B cell (primary cell): Measurements from ENCODE around the gene VOPP1. TPM values are rescaled to one million over a fixed set of nuclear protein-coding genes. Genes with fewer than 3 reads are reported as not detected.

Experiments used
- ATAC-seq: fragments of 200-7000 bp; cut with Tn5 transposase; one replicate; pipeline ENCODE4 v1.10.0; 2021; ENCODE audit warnings: low read depth, mild to moderate bottlenecking, moderate number of reproducible peaks, moderate library complexity
- CTCF ChIA-PET: fragments of 350-600 bp; sonication (Branson Sonifier 250); formaldehyde crosslinking; loops from one replicate; lab custom pipeline; 2021; ENCODE audit warnings: antibody characterized with exemption, inconsistent platforms; lab: Charles Lee
- POLR2A ChIA-PET: fragments of 350-600 bp; sonication (Branson Sonifier 250); formaldehyde crosslinking; loops from one replicate; lab custom pipeline; 2021; ENCODE audit warnings: antibody characterized with exemption; lab: Charles Lee
- DNase-seq: peaks from one replicate; pipeline ENCODE4 v3.0.0; 2013
- H2AFZ ChIP-seq: 2 replicates; pipeline ENCODE4 v1.6.1; 2012; ENCODE audit warnings: mild to moderate bottlenecking, low read depth, low read length; ENCODE audit not compliant: insufficient read depth, poor library complexity, severe bottlenecking
- H3K27ac ChIP-seq, 2 donors: 1 replicate in 1 of 2; 2 replicates in 1 of 2; pipeline ENCODE4 v1.5.1; 2012 to 2013; ENCODE audit warnings: low read length in 2 of 2, mild to moderate bottlenecking in 2 of 2, moderate library complexity in 1 of 2
- H3K27me3 ChIP-seq, 4 experiments: fragments of 200-600 bp in 1 of 4; sonication (generic) in 1 of 4; replicated peaks in 1 of 4; 1 replicate in 2 of 4; 2 replicates in 2 of 4; pipeline versions ENCODE4 v1.6.1 to v1.7.0; 2013 to 2016; ENCODE audit warnings: low read length in 3 of 4, mild to moderate bottlenecking in 2 of 4, mixed read lengths in 1 of 4, moderate library complexity in 1 of 4; ENCODE audit not compliant: insufficient read depth in 4 of 4, control insufficient read depth in 3 of 4; ENCODE audit errors: control extremely low read depth in 1 of 4
- H3K36me3 ChIP-seq, 2 experiments: replicated peaks in 1 of 2; 1 replicate in 1 of 2; 2 replicates in 1 of 2; pipeline versions ENCODE4 v1.6.1 to v1.7.1; 2013; ENCODE audit warnings: low read length in 1 of 2; ENCODE audit not compliant: insufficient read depth in 2 of 2, control insufficient read depth in 1 of 2; ENCODE audit errors: control extremely low read depth in 1 of 2, extremely low read depth in 1 of 2
- H3K4me1 ChIP-seq, 2 donors: fragments of 200-600 bp in 1 of 2; sonication (generic) in 1 of 2; 1 replicate in 1 of 2; 2 replicates in 1 of 2; pipeline versions ENCODE4 v1.5.1 to v1.6.1; 2013 to 2017; ENCODE audit warnings: low read length in 2 of 2; ENCODE audit not compliant: control insufficient read depth in 2 of 2, insufficient read depth in 2 of 2
- H3K4me2 ChIP-seq: replicated peaks from 2 replicates; pipeline ENCODE3; 2012; ENCODE audit warnings: mild to moderate bottlenecking, low read depth, low read length; ENCODE audit not compliant: poor library complexity, severe bottlenecking
- H3K4me3 ChIP-seq, 5 experiments: fragments of 200-600 bp in 1 of 5; sonication (generic) in 1 of 5; 1 replicate in 3 of 5; 2 replicates in 2 of 5; pipeline versions ENCODE4 v1.5.1 to v1.7.0; 2011 to 2016; ENCODE audit warnings: low read length in 4 of 5, mild to moderate bottlenecking in 4 of 5, low read depth in 2 of 5, control low read depth in 1 of 5, moderate library complexity in 1 of 5; ENCODE audit not compliant: insufficient read depth in 1 of 5; ENCODE audit errors: control extremely low read depth in 1 of 5, extremely low read depth in 1 of 5
- H3K79me2 ChIP-seq: fragments of 200-600 bp; sonication (generic); one replicate; pipeline ENCODE4 v1.6.0; 2016; ENCODE audit warnings: low read length; ENCODE audit not compliant: control insufficient read depth, insufficient read depth
- H3K9ac ChIP-seq: fragments of 200-600 bp; sonication (generic); 2 replicates; pipeline ENCODE4 v1.6.1; 2017; ENCODE audit warnings: mild to moderate bottlenecking, low read length, moderate library complexity
- H3K9me3 ChIP-seq, 3 donors: one replicate each; pipeline versions ENCODE4 v1.6.1 to v1.7.1; 2013; ENCODE audit warnings: low read length in 2 of 3; ENCODE audit not compliant: control insufficient read depth in 2 of 3, insufficient read depth in 1 of 3; ENCODE audit errors: control extremely low read depth in 1 of 3
- H4K20me1 ChIP-seq: 2 replicates; pipeline ENCODE4 v1.6.0; 2012; ENCODE audit warnings: mild to moderate bottlenecking, low read length; ENCODE audit not compliant: insufficient read depth, control insufficient read depth, poor library complexity, severe bottlenecking
- H3K27ac Mint-ChIP-seq: one replicate; pipeline ENCODE4 v1.8.0; 2021; ENCODE audit warnings: mixed read lengths
- H3K27me3 Mint-ChIP-seq: one replicate; pipeline ENCODE4 v1.8.0; 2021; ENCODE audit warnings: mixed read lengths
- H3K4me1 Mint-ChIP-seq: one replicate; pipeline ENCODE4 v1.8.0; 2021; ENCODE audit warnings: mixed read lengths
- H3K4me3 Mint-ChIP-seq: one replicate; pipeline ENCODE4 v1.8.0; 2021; ENCODE audit warnings: mixed read lengths
- H3K9me3 Mint-ChIP-seq: one replicate; pipeline ENCODE4 v1.8.0; 2022; ENCODE audit warnings: mixed read lengths; ENCODE audit not compliant: insufficient read depth
- CTCF ChIP-seq: fragments of 200-600 bp; IDR thresholded peaks from one replicate; pipeline ENCODE4 v1.8.0; 2022; ENCODE audit warnings: antibody characterized with exemption, mild to moderate bottlenecking
- EZH2 ChIP-seq: IDR thresholded peaks from 2 replicates; pipeline ENCODE4 v1.6.1; 2012; ENCODE audit warnings: borderline replicate concordance, low read depth, mild to moderate bottlenecking, moderate library complexity, low read length; ENCODE audit not compliant: insufficient read depth, poor library complexity, severe bottlenecking
- WGBS: methylation state at CpG from one replicate; pipeline ENCODE4 v1.1.5; 2013; ENCODE audit warnings: missing lambda C conversion rate; ENCODE audit not compliant: insufficient coverage; 5-methylcytosine and 5-hydroxymethylcytosine counted together
- intact Hi-C: fragments of 100-400 bp; cut with micrococcal nuclease; formaldehyde crosslinking; loops from one replicate; pipeline ENCODE4 v1.10.0; 2022
- polyA plus RNA-seq: library from polyadenylated mRNA; depleted of rRNA; stranded (reverse); fragments of >200 nt; gene quantifications from 2 replicates; pipeline ENCODE4 v1.2.3, GENCODE V29; 2012
- total RNA-seq, 2 donors: library from RNA; stranded (reverse); fragments of 120-200 nt in 1 of 2; gene quantifications; 1 replicate in 1 of 2; 2 replicates in 1 of 2; pipeline versions ENCODE4 v1.2.3 to v1.2.4, GENCODE V29; 2013 to 2022

VOPP1 gene
- total and polyA plus RNA-seq, 2 donors (not counting 1 experiment from before 2014, with no cell fraction given) = 53.2 to 256 TPM

DNA sequence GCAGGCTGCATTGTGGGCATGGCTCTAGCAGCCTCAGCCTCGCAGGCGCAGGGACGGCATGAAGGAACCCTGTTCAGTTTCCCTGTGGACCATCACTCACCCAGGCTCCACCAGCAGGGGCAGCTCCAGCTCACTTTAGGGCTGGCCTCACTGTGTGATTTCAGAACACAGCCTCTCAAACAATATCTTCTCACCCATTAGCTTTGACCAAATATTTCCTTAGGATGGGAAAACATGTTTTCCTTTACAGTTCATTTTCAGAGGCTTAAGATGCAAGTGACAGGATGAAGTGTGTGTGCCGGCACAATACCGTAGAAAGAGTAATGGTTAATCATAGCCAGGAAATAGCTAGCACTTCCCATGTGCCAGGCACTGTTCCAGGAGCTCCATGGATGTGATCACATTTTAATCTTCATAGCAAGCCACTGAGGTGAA, 149.0 kb downstream of the VOPP1 start:
- ChIA-PET CTCF (interaction anchor here (0.7 to 2.7 kb wide), 2 partner anchors 9 to 137 kb away, joined by 3 to 19 read pairs; no protein-coding TSS in a partner anchor), POLR2A (no interaction called here)
- no peak overlapping the region for H3K4me3 ChIP-seq
- Mint-ChIP-seq H3K27ac (no peak overlapping the region), H3K27me3 (no peaks in the 10 kb centered on the region), H3K4me1 (no peaks in the 10 kb centered on the region), H3K4me3 (no peak overlapping the region), H3K9me3 (no peaks in the 10 kb centered on the region)
- H3K9me3 ChIP-seq = no peaks in the 10 kb centered on the region
- DNase-seq (no peak), ATAC-seq (no peak)
- H3K4me1 ChIP-seq = no peaks in the 10 kb centered on the region
- H3K79me2 ChIP-seq = no peaks in the 10 kb centered on the region
- no peak overlapping the region for H3K27ac ChIP-seq
- H4K20me1 ChIP-seq = no peaks in the 10 kb centered on the region
- TF ChIP-seq CTCF = no peak
- no peak for TF ChIP-seq EZH2
- H3K9ac ChIP-seq = no peak overlapping the region
- H3K36me3 ChIP-seq = peaks cover 4 to 19% of the 10 kb centered on the region in 2 experiments
- 88% methylated on average over 5 of the region's 5 CpGs for WGBS
- H3K27me3 ChIP-seq = no peaks in the 10 kb centered on the region
- intact Hi-C loops = no loop called here
- no peak overlapping the region for H3K4me2 ChIP-seq
- no peak overlapping the region for H2AFZ ChIP-seq

Other genes starting within 250 kb of the VOPP1 start
- 8.1 and 9.3 TPM in 2 replicates for gene LANCL2, start 207.2 kb downstream of the VOPP1 start, total RNA-seq
- gene LANCL2, start 207.2 kb downstream of the VOPP1 start, polyA plus RNA-seq = 3.5 and 5.7 TPM in 2 replicates